ENCODE data around the gene MAP3K5.

GRCh38 chr6:136822046-136822375 is 29.7 kb upstream of the MAP3K5 start:
- TF ChIP-seq SP2 (IDR thresholded peaks at IDR 0.05; ENCODE audit: low read length): no peak
- TF ChIP-seq CBX8 (IDR thresholded peaks at IDR 0.05; ENCODE audit: borderline replicate concordance, low read depth, low read length): no peak

Measured in H1 (cell line).